ENCODE results near the gene RDM1.

- no peak for TF ChIP-seq POLR2A (IDR thresholded peaks at IDR 0.05)
- TF ChIP-seq CTCF (IDR thresholded peaks at IDR 0.05): no peak
Measured at GRCh38 chr17:35895636-35896587, 34.7 kb downstream of the RDM1 start.
